K562 (cell line): ENCODE measurements around the gene EAF1. TPM values are rescaled to one million over a fixed set of nuclear protein-coding genes. Genes with fewer than 3 reads are reported as not detected.

ENCODE experiments used
- CBFA2T3 ChIP-seq: fragments of 450-650 bp; IDR thresholded peaks from 2 replicates; pipeline ENCODE4 v1.6.1; 2017
- CBX3 ChIP-seq, 2 experiments: IDR thresholded peaks; 1 replicate in 1 of 2; 2 replicates in 1 of 2; pipeline ENCODE4 v1.6.1; 2012; ENCODE audit warnings: inconsistent platforms in 2 of 2, low read length in 2 of 2, borderline replicate concordance in 1 of 2, control low read depth in 1 of 2
- DIDO1 ChIP-seq: fragments of 450-650 bp; IDR thresholded peaks from 2 replicates; pipeline ENCODE4 v1.6.1; 2016; ENCODE audit warnings: low read depth, missing biosample characterization, missing genetic modification characterization
- POU5F1 ChIP-seq: fragments of 150-350 bp; IDR thresholded peaks from 2 replicates; pipeline ENCODE4 v1.6.1; 2014; ENCODE audit warnings: borderline replicate concordance, low read length, low read depth, mild to moderate bottlenecking; ENCODE audit not compliant: partially characterized antibody
- RBM22 ChIP-seq: fragments of 200-400 bp; formaldehyde crosslinking; IDR thresholded peaks from 2 replicates; pipeline ENCODE4 v1.6.1; 2018; ENCODE audit warnings: low read length, low read depth; ENCODE audit not compliant: poor library complexity, severe bottlenecking
- TFAP4 ChIP-seq: sonication (generic); formaldehyde crosslinking; IDR thresholded peaks from 2 replicates; pipeline ENCODE4 v1.8.0; 2022; ENCODE audit warnings: missing genetic modification reagents, mild to moderate bottlenecking, moderate library complexity, borderline replicate concordance
- ZNF316 ChIP-seq: fragments of 450-650 bp; IDR thresholded peaks from 2 replicates; pipeline ENCODE4 v1.6.1; 2016
- ZNF384 ChIP-seq: IDR thresholded peaks from 2 replicates; pipeline ENCODE4 v1.6.1; 2012; ENCODE audit warnings: low read depth, low read length, improper control_type of control experiment
- ZNF830 ChIP-seq: fragments of 250-450 bp; sonication (Bioruptor Pico); IDR thresholded peaks from 2 replicates; pipeline ENCODE4 v1.5.0; 2021; ENCODE audit warnings: mild to moderate bottlenecking
- polyA plus RNA-seq, 8 experiments: library from polyadenylated mRNA; depleted of rRNA in 4 of 8; stranded (reverse) in 5 of 8; unstranded in 3 of 8; fragments of >200 nt; fragmentation: Nextera tagmentation in 2 of 8; fragmentation: Illumina TruSeq in 1 of 8; extraction: Ambion mirVana in 2 of 8; extraction: Trizol in 1 of 8; gene quantifications; 2 replicates each; pipeline versions ENCODE4 v1.2.1 to v1.2.3, GENCODE V29; 2011 to 2014; ENCODE audit warnings: inconsistent platforms in 1 of 8, missing spikeins in 1 of 8
- total RNA-seq, 7 experiments: library from RNA; depleted of rRNA in 6 of 7; stranded (reverse); fragments of >200 nt in 6 of 7; fragmentation: Illumina TruSeq in 2 of 7; extraction: Trizol in 2 of 7; gene quantifications; 2 replicates each; pipeline versions ENCODE4 v1.2.1 to v1.2.3, GENCODE V29; 2011 to 2021; ENCODE audit warnings: low replicate concordance in 1 of 7
- TF ChIP-seq, protein P1 (sequence below): fragments of 200-600 bp; sonication (generic); IDR thresholded peaks from one replicate; pipeline ENCODE4 v1.6.1; 2012; ENCODE audit warnings: mild to moderate bottlenecking, low read depth, low read length, inconsistent platforms
- TF ChIP-seq, protein P2 (sequence below): fragments of 450-650 bp; IDR thresholded peaks from 2 replicates; pipeline ENCODE4 v1.6.1; 2017; ENCODE audit warnings: antibody characterized with exemption

Gene EAF1
- total and polyA plus RNA-seq, 9 of the 15 experiments (the other 6 are each of a cell fraction or from before 2014, with no cell fraction given) = 7.0 to 26.8 (median 20.4) TPM

- TF ChIP-seq, protein P1, sequence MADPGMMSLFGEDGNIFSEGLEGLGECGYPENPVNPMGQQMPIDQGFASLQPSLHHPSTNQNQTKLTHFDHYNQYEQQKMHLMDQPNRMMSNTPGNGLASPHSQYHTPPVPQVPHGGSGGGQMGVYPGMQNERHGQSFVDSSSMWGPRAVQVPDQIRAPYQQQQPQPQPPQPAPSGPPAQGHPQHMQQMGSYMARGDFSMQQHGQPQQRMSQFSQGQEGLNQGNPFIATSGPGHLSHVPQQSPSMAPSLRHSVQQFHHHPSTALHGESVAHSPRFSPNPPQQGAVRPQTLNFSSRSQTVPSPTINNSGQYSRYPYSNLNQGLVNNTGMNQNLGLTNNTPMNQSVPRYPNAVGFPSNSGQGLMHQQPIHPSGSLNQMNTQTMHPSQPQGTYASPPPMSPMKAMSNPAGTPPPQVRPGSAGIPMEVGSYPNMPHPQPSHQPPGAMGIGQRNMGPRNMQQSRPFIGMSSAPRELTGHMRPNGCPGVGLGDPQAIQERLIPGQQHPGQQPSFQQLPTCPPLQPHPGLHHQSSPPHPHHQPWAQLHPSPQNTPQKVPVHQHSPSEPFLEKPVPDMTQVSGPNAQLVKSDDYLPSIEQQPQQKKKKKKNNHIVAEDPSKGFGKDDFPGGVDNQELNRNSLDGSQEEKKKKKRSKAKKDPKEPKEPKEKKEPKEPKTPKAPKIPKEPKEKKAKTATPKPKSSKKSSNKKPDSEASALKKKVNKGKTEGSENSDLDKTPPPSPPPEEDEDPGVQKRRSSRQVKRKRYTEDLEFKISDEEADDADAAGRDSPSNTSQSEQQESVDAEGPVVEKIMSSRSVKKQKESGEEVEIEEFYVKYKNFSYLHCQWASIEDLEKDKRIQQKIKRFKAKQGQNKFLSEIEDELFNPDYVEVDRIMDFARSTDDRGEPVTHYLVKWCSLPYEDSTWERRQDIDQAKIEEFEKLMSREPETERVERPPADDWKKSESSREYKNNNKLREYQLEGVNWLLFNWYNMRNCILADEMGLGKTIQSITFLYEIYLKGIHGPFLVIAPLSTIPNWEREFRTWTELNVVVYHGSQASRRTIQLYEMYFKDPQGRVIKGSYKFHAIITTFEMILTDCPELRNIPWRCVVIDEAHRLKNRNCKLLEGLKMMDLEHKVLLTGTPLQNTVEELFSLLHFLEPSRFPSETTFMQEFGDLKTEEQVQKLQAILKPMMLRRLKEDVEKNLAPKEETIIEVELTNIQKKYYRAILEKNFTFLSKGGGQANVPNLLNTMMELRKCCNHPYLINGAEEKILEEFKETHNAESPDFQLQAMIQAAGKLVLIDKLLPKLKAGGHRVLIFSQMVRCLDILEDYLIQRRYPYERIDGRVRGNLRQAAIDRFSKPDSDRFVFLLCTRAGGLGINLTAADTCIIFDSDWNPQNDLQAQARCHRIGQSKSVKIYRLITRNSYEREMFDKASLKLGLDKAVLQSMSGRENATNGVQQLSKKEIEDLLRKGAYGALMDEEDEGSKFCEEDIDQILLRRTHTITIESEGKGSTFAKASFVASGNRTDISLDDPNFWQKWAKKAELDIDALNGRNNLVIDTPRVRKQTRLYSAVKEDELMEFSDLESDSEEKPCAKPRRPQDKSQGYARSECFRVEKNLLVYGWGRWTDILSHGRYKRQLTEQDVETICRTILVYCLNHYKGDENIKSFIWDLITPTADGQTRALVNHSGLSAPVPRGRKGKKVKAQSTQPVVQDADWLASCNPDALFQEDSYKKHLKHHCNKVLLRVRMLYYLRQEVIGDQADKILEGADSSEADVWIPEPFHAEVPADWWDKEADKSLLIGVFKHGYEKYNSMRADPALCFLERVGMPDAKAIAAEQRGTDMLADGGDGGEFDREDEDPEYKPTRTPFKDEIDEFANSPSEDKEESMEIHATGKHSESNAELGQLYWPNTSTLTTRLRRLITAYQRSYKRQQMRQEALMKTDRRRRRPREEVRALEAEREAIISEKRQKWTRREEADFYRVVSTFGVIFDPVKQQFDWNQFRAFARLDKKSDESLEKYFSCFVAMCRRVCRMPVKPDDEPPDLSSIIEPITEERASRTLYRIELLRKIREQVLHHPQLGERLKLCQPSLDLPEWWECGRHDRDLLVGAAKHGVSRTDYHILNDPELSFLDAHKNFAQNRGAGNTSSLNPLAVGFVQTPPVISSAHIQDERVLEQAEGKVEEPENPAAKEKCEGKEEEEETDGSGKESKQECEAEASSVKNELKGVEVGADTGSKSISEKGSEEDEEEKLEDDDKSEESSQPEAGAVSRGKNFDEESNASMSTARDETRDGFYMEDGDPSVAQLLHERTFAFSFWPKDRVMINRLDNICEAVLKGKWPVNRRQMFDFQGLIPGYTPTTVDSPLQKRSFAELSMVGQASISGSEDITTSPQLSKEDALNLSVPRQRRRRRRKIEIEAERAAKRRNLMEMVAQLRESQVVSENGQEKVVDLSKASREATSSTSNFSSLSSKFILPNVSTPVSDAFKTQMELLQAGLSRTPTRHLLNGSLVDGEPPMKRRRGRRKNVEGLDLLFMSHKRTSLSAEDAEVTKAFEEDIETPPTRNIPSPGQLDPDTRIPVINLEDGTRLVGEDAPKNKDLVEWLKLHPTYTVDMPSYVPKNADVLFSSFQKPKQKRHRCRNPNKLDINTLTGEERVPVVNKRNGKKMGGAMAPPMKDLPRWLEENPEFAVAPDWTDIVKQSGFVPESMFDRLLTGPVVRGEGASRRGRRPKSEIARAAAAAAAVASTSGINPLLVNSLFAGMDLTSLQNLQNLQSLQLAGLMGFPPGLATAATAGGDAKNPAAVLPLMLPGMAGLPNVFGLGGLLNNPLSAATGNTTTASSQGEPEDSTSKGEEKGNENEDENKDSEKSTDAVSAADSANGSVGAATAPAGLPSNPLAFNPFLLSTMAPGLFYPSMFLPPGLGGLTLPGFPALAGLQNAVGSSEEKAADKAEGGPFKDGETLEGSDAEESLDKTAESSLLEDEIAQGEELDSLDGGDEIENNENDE = no peak
- TF ChIP-seq CBX3 (IDR thresholded peaks at IDR 0.05; ENCODE audit: borderline replicate concordance in 1 of 2, low read length in 2 of 2) = peak in 1 of 2 experiments; percentile 90; a peak in 2 of 3 replicates
- no peak for TF ChIP-seq ZNF830 (CRISPR knock-in tag)
- TF ChIP-seq DIDO1 (tag) = no peak
- peak; percentile 93 for TF ChIP-seq ZNF316
- TF ChIP-seq, protein P2, sequence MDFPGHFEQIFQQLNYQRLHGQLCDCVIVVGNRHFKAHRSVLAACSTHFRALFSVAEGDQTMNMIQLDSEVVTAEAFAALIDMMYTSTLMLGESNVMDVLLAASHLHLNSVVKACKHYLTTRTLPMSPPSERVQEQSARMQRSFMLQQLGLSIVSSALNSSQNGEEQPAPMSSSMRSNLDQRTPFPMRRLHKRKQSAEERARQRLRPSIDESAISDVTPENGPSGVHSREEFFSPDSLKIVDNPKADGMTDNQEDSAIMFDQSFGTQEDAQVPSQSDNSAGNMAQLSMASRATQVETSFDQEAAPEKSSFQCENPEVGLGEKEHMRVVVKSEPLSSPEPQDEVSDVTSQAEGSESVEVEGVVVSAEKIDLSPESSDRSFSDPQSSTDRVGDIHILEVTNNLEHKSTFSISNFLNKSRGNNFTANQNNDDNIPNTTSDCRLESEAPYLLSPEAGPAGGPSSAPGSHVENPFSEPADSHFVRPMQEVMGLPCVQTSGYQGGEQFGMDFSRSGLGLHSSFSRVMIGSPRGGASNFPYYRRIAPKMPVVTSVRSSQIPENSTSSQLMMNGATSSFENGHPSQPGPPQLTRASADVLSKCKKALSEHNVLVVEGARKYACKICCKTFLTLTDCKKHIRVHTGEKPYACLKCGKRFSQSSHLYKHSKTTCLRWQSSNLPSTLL = no peak
- TF ChIP-seq RBM22 = no peak
- TF ChIP-seq TFAP4 (CRISPR knock-in tag) = no peak
- TF ChIP-seq CBFA2T3 = no peak
- no peak for TF ChIP-seq ZNF384
- TF ChIP-seq POU5F1 = no peak
Measured at GRCh38 chr3:15426579-15427118, 749 bp upstream of the EAF1 start (continued).
